Measurements from ENCODE around the gene NVL.

NVL gene

DNA sequence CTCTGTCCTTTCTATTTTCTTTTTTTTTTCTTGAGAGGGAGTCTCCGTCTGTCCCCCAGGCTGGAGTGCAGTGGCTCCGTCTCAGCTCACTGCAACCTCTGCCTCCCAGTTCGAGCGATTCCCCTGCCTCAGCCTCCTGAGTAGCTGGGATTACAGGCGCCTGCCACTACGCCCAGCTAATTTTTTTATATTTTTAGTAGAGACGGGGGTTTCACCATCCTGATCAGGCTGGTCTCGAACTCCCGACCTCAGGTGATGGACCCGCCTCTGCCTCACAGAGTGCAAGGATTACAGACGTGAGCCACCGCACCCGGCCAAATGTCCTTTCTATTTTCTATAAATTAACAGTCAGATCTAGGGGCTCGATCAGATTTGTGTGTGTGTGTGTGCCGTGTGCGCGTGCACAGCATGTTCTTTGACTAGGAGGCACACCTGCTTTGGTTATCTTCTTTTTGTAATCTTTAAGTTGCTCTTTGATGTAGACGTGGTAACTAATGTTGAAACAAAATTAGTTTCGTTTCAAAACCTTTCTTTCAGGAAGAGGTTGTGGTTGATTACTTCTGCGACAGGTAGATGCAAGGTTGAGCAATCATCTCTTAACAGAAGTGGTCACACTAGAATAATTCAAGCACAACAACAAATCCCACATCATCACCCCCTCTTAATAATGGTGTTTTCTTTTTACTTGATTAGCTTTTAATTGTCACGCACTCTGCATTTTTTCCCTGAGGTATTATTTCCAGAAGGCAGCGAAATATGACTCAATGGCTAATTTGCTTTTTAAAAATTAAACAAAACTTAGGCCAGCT, 147.7 kb downstream of the NVL start:
- Histone ChIP-seq H3K4me3 (ENCODE audit: low read depth, low read length) (peak overlapping the region; percentile 61), H3K9ac (ENCODE audit: low read depth, low read length) (no peak overlapping the region), H3K36me3 (ENCODE audit: control insufficient read depth, insufficient read depth, low read length) (peaks cover 7% of the 10 kb centered on the region), H3K4me1 (ENCODE audit: control insufficient read depth, insufficient read depth, low read length) (peaks cover 3% of the 10 kb centered on the region), H3K27me3 (ENCODE audit: control insufficient read depth, insufficient read depth, low read length) (no peaks in the 10 kb centered on the region), H3K9me3 (ENCODE audit: control insufficient read depth, insufficient read depth, low read length) (no peaks in the 10 kb centered on the region)

DNA sequence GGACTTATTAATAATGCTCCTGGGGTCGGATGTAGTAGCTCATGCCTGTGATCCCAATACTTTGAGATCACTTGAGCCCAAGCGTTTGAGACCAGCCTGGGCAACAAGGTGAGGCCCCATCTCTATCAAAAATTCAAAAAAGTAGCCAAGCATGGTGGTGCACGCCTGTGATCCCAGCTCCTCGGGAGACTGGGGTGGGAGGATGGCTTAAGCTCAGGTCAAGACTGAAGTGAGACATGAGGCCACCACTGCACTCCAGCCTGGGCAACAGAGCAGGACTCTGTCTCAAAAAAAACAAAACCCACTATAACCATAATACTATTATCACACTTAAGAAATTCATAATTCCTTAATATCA, 148.5 kb downstream of the NVL start:
- no peak overlapping the region for H3K9ac ChIP-seq (ENCODE audit: low read depth, low read length)
- peaks cover 3% of the 10 kb centered on the region for H3K4me1 ChIP-seq (ENCODE audit: control insufficient read depth, insufficient read depth, low read length)
- no peak overlapping the region for H3K4me3 ChIP-seq (ENCODE audit: low read depth, low read length)
- no peaks in the 10 kb centered on the region for H3K27me3 ChIP-seq (ENCODE audit: control insufficient read depth, insufficient read depth, low read length)
- no peaks in the 10 kb centered on the region for H3K9me3 ChIP-seq (ENCODE audit: control insufficient read depth, insufficient read depth, low read length)
- H3K36me3 ChIP-seq (ENCODE audit: control insufficient read depth, insufficient read depth, low read length), result peaks cover 7% of the 10 kb centered on the region

DNA sequence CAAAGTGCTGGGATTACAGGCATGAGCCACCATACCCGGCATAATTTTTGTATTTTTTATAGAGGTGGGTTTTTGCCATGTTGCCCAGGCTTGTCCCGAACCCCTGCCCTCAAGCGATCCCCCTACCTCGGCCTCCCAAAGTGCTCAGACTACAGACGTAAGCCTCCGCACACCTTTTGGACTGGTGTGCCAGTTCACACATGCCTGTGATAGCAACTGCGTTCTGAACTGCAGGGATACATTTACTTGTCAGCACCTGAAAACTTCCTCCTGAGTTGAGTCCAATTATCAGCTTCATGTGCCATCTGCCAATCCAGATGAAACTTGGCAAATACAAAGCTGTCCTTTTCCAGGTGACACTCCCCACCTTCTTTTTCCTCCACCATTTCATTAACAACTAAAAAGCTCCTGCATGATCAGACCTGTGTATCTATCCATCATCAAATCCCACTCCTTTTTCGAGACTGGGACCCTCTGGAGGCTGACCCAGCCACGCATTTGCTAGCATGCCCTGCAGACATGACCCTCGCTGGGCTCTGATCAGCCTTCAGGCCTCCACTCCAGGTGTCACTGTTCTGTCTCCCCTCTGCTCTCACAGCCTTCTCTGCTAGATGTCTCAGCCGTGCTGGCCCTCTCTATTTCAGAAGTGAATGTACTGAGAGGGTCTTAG, 149.1 kb downstream of the NVL start:
- no peak overlapping the region for H3K4me3 ChIP-seq (ENCODE audit: low read depth, low read length)
- peaks cover 3% of the 10 kb centered on the region for H3K4me1 ChIP-seq (ENCODE audit: control insufficient read depth, insufficient read depth, low read length)
- H3K27me3 ChIP-seq (ENCODE audit: control insufficient read depth, insufficient read depth, low read length), result no peaks in the 10 kb centered on the region
- H3K36me3 ChIP-seq (ENCODE audit: control insufficient read depth, insufficient read depth, low read length), result peaks cover 6% of the 10 kb centered on the region
- no peaks in the 10 kb centered on the region for H3K9me3 ChIP-seq (ENCODE audit: control insufficient read depth, insufficient read depth, low read length)
- no peak overlapping the region for H3K9ac ChIP-seq (ENCODE audit: low read depth, low read length)

DNA sequence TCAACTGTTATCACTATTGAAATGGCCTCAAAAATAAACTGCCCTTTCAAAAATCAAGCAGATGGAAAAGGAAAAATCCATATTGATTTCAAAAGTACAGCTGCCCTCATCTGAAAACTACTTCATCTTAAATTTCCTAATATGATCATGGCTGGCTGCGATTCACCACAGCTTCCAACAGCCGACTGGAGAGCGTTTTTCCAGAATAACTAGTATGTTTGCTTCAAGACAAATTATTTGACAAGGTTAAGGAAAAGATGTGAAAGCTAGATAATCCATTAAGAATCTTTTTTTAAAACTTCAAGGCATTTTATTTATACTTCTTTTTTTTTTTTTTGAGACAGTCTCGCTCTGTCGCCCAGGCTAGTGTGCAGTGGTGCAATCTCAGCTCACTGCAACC, 151.1 kb downstream of the NVL start:
- Histone ChIP-seq H3K36me3 (ENCODE audit: control insufficient read depth, insufficient read depth, low read length) (no peaks in the 10 kb centered on the region), H3K9ac (ENCODE audit: low read depth, low read length) (no peak overlapping the region), H3K27me3 (ENCODE audit: control insufficient read depth, insufficient read depth, low read length) (no peaks in the 10 kb centered on the region), H3K4me1 (ENCODE audit: control insufficient read depth, insufficient read depth, low read length) (no peaks in the 10 kb centered on the region), H3K9me3 (ENCODE audit: control insufficient read depth, insufficient read depth, low read length) (no peaks in the 10 kb centered on the region), H3K4me3 (ENCODE audit: low read depth, low read length) (no peak overlapping the region)

DNA sequence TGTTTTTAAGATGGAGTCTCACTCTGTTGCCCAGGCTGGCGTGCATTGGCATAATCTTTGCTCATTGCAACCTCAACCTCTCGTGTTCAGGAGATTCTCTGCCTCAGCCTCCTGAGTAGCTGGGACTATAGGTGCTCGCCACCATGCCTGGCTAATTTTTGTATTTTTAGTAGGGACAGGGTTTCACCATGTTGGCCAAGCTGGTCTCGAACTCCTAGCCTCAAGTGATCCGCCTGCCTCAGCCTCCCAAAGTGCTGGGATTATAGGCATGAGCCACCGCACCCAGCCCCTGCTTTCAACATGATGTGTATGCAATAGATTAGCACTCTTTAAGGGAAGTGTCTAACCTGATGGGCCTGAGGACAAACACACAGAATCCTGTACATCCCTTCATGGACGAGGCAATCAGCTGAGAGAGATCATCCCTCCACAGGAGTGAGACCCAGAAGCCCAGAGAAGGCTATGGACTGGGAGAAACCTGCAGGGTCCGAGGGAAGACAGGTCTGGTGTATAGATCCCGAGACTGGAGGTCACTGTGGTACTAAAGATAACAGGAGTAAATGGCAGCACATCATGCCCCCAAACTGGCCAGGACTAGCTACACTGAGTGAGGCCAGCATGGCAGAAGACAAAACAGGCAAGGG, 152.5 kb downstream of the NVL start:
- H3K9me3 ChIP-seq (ENCODE audit: control insufficient read depth, insufficient read depth, low read length), result no peaks in the 10 kb centered on the region

More for the DNA sequence above, 152.5 kb downstream of the NVL start:
- H3K27me3 ChIP-seq (ENCODE audit: control insufficient read depth, insufficient read depth, low read length), result no peaks in the 10 kb centered on the region
- H3K4me3 ChIP-seq (ENCODE audit: low read depth, low read length), result no peak overlapping the region
- H3K36me3 ChIP-seq (ENCODE audit: control insufficient read depth, insufficient read depth, low read length), result no peaks in the 10 kb centered on the region
- H3K4me1 ChIP-seq (ENCODE audit: control insufficient read depth, insufficient read depth, low read length), result no peaks in the 10 kb centered on the region
- no peak overlapping the region for H3K9ac ChIP-seq (ENCODE audit: low read depth, low read length)
